ENCODE results near the gene LPCAT2.

LPCAT2 gene

DNA sequence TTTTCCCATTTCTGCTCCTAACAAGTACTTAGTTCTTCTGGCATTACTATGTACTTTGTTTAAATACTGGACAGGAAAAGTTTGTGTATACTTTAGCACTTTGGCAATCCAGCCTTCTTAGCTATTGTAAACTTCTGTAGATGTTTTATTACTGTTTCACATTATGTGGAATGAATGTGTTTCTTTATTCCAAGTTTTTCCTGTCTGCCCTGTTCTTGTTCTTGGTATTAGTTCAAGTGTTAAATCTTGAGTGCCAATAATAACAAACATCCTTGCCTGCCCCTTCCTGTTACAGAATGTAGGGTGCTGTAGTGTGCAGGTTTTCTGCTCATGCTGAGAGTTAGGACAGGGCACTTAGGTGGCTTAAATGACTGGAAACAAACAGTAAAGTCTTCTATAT, 50.4 kb downstream of the LPCAT2 start:
- H3K4me3 ChIP-seq (ENCODE audit: low read depth, low read length): no peak overlapping the region
- no peak for DNase-seq (ENCODE audit: low read depth)
- TF ChIP-seq, protein P1, sequence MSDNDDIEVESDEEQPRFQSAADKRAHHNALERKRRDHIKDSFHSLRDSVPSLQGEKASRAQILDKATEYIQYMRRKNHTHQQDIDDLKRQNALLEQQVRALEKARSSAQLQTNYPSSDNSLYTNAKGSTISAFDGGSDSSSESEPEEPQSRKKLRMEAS (IDR thresholded peaks at IDR 0.05; ENCODE audit: low read depth, low read length): no peak
- TF ChIP-seq POLR2A (IDR thresholded peaks at IDR 0.05; ENCODE audit: extremely low read depth, insufficient read length): no peak
- TF ChIP-seq MYC (IDR thresholded peaks at IDR 0.05; ENCODE audit: low read depth, low read length): no peak
- TF ChIP-seq, protein P2, sequence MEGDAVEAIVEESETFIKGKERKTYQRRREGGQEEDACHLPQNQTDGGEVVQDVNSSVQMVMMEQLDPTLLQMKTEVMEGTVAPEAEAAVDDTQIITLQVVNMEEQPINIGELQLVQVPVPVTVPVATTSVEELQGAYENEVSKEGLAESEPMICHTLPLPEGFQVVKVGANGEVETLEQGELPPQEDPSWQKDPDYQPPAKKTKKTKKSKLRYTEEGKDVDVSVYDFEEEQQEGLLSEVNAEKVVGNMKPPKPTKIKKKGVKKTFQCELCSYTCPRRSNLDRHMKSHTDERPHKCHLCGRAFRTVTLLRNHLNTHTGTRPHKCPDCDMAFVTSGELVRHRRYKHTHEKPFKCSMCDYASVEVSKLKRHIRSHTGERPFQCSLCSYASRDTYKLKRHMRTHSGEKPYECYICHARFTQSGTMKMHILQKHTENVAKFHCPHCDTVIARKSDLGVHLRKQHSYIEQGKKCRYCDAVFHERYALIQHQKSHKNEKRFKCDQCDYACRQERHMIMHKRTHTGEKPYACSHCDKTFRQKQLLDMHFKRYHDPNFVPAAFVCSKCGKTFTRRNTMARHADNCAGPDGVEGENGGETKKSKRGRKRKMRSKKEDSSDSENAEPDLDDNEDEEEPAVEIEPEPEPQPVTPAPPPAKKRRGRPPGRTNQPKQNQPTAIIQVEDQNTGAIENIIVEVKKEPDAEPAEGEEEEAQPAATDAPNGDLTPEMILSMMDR (IDR thresholded peaks at IDR 0.05; ENCODE audit: low read depth, low read length): no peak

DNA sequence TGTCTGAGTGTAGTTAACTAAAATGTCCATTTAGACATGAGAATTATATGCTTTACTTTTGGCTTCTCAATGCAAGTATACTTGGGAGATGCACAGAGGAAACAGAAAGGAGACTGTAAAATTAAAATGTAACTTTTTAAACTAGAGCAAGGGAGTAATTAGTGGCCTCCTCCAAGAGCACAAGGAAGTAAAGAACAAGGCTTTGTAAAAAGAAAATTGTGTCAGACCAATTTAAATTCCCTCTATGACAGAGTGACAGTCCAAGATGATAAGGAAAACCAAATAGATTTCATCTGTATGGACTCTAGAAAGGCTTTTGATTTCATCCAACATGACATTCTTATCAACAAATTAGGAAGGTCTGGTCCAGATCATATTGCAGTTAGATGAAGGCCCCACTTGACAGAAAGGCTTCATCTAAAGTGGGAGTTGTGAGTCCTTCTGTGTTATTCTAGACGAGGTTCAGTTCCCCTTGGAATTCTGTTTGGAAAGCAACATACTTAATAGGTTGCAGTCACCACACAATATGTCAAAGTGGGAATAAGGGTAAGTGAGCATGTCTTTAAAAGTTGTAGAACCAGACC, 51.2 kb downstream of the LPCAT2 start:
- no peak overlapping the region for H3K4me3 ChIP-seq (ENCODE audit: low read depth, low read length)
- TF ChIP-seq POLR2A (IDR thresholded peaks at IDR 0.05; ENCODE audit: extremely low read depth, insufficient read length) (no peak), MYC (IDR thresholded peaks at IDR 0.05; ENCODE audit: low read depth, low read length) (no peak)
- TF ChIP-seq, protein P1 (IDR thresholded peaks at IDR 0.05; ENCODE audit: low read depth, low read length): no peak
- TF ChIP-seq, protein P2 (IDR thresholded peaks at IDR 0.05; ENCODE audit: low read depth, low read length): no peak
- DNase-seq (ENCODE audit: low read depth): no peak

DNA sequence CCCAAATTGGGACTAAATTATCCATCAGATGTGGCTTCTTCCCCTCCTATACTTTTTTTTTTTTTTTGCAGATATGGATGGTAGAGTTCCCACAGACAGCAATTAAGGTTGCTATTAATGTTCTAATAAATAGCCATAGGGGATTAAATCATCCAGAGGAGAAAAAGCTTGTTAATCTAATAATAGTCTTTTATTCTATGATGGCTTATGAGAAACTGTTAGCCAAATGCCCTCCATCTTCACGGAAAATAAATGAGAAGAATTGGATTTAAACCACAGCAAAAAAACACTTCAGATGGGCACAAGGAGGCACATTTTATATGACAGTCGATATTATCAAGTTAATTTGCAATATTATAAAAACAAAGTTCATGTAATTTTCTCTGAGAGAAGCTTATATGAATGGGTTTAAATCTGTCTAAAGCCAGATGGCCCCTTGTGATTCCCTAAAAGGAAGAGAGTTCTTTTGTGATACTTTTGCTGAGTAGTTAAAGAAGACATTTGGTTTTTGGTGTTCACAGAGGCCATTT, 52.5 kb downstream of the LPCAT2 start:
- H3K4me3 ChIP-seq (ENCODE audit: low read depth, low read length): no peak overlapping the region
- TF ChIP-seq MYC (IDR thresholded peaks at IDR 0.05; ENCODE audit: low read depth, low read length): no peak
- TF ChIP-seq, protein P1 (IDR thresholded peaks at IDR 0.05; ENCODE audit: low read depth, low read length): no peak
- TF ChIP-seq, protein P2 (IDR thresholded peaks at IDR 0.05; ENCODE audit: low read depth, low read length): no peak
- no peak for DNase-seq (ENCODE audit: low read depth)

DNA sequence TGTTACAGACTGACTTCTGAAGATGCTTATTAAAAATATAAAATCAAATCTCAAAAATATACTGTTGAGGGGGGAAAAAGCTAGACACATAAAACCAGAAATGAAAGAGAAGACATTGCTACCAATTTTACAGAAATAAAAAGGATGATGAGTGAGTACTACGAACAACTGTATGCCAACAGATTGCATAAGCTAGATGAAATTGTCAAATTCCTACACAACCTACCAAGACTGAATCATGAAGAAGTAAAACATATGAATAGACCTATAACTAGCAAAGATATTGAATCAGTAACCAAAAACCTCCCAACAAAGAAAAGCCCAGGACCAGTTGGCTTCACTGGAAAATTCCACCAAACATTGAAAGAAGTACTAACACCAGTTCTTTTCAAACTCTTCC, 54.1 kb downstream of the LPCAT2 start:
- no peak for DNase-seq (ENCODE audit: low read depth)
- TF ChIP-seq POLR2A (IDR thresholded peaks at IDR 0.05; ENCODE audit: extremely low read depth, insufficient read length) (no peak), MYC (IDR thresholded peaks at IDR 0.05; ENCODE audit: low read depth, low read length) (no peak)
- TF ChIP-seq, protein P2 (IDR thresholded peaks at IDR 0.05; ENCODE audit: low read depth, low read length): no peak
- TF ChIP-seq, protein P1 (IDR thresholded peaks at IDR 0.05; ENCODE audit: low read depth, low read length): no peak
- no peak overlapping the region for H3K4me3 ChIP-seq (ENCODE audit: low read depth, low read length)

DNA sequence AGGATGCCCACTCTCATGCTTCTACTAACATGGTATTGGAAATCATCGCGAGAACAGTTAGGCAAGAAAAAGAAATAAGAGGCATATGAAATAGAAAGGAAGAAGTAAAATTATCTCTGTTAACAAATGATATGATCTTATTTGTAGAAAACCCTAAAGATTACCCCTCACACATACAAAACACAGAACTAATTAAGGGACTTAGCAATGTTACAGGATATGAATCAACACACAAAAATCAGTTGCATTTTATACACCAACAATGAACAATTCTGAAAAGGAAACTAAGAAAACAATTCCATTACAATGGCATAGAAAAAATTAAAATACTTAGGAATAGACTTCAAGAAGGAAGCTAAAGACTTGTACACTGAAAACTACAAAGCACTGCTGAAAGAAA, 54.9 kb downstream of the LPCAT2 start:
- DNase-seq (ENCODE audit: low read depth): no peak
- H3K4me3 ChIP-seq (ENCODE audit: low read depth, low read length): no peak overlapping the region
- TF ChIP-seq, protein P1 (IDR thresholded peaks at IDR 0.05; ENCODE audit: low read depth, low read length): no peak
- TF ChIP-seq, protein P2 (IDR thresholded peaks at IDR 0.05; ENCODE audit: low read depth, low read length): no peak

Measured in NB4 (cell line).